Subcutaneous adipose tissue (tissue), 4 donors: ENCODE measurements around the gene GLIS1. TPM values are rescaled to one million over a fixed set of nuclear protein-coding genes. Genes with fewer than 3 reads are reported as not detected.

Experiments
- CTCF ChIP-seq: fragments of 450-650 bp; IDR thresholded peaks from one replicate; pipeline ENCODE4 v1.5.1; 2016; ENCODE audit warnings: low read depth, mild to moderate bottlenecking, control low read depth, antibody characterized with exemption, moderate library complexity
- total RNA-seq, 4 donors: library from RNA; depleted of rRNA; stranded (reverse); fragments of >200 nt; gene quantifications; one replicate each; pipeline ENCODE4 v1.1.0, GENCODE V29; 2016

GLIS1 gene
- total RNA-seq, 4 donors from 2014 or later, result 0.17 to 3.6 TPM; not detected in 2

GRCh38 chr1:53521924-53522552 lies 216.9 kb downstream of the GLIS1 start:
- TF ChIP-seq CTCF, result no peak

- no peak for TF ChIP-seq CTCF
Measured at GRCh38 chr1:53520481-53520880, 218.5 kb downstream of the GLIS1 start.

GRCh38 chr1:53519421-53519820 lies 219.5 kb downstream of the GLIS1 start:
- no peak for TF ChIP-seq CTCF

- no peak for TF ChIP-seq CTCF
Measured at GRCh38 chr1:53518775-53519174, 220.2 kb downstream of the GLIS1 start.

GRCh38 chr1:53517821-53518352 lies 221.1 kb downstream of the GLIS1 start:
- TF ChIP-seq CTCF, result no peak

- TF ChIP-seq CTCF, result no peak
Measured at GRCh38 chr1:53517109-53517508, 221.9 kb downstream of the GLIS1 start.

GRCh38 chr1:53516181-53516580 lies 222.8 kb downstream of the GLIS1 start:
- no peak for TF ChIP-seq CTCF
